GM13976 (cell line): Measurements from ENCODE around the gene HNRNPL.
A peak's percentile ranks its signal among the peaks of the same experiment; 100 is the strongest.

Experiments used
- DNase-seq: peaks from one replicate; pipeline ENCODE4 v3.0.0; 2012; ENCODE audit warnings: low spot score
- CTCF ChIP-seq: IDR thresholded peaks from 2 replicates; pipeline ENCODE4 v1.5.1; 2012; ENCODE audit warnings: borderline replicate concordance, mild to moderate bottlenecking; ENCODE audit not compliant: insufficient read depth; ENCODE audit errors: extremely low read depth, missing control alignments, control extremely low read depth
- in situ Hi-C: fragments of 300-500 bp; cut with MboI; formaldehyde crosslinking; loops from one replicate; pipeline ENCODE4 v1.12.0; 2022; ENCODE audit warnings: low sequenced_read_pairs, mixed read lengths, inconsistent platforms; ENCODE audit not compliant: unreplicated experiment

Gene HNRNPL

GRCh38 chr19:38850436-38850975, 720 bp upstream of the HNRNPL start:
- in situ Hi-C loops, result no loop called here
- TF ChIP-seq CTCF, result no peak
- peak; percentile 93 for DNase-seq

GRCh38 chr19:38849147-38849859, 483 bp downstream of the HNRNPL start:
- TF ChIP-seq CTCF, result no peak
- in situ Hi-C loops, result no loop called here
- DNase-seq, result peak; percentile 97

- no peak for DNase-seq
- no peak for TF ChIP-seq CTCF
- in situ Hi-C loops, result no loop called here
Observed at GRCh38 chr19:38848299-38849146, 1.3 kb downstream of the HNRNPL start.

- TF ChIP-seq CTCF, result no peak
- no peak for DNase-seq
- in situ Hi-C loops, result no loop called here
Observed at GRCh38 chr19:38846097-38846496, 3.7 kb downstream of the HNRNPL start.

GRCh38 chr19:38845374-38846024, 4.3 kb downstream of the HNRNPL start:
- no peak for DNase-seq
- TF ChIP-seq CTCF, result no peak
- in situ Hi-C loops, result no loop called here

GRCh38 chr19:38844093-38844686, 5.6 kb downstream of the HNRNPL start:
- in situ Hi-C loops, result no loop called here
- no peak for TF ChIP-seq CTCF
- no peak for DNase-seq
